Hepatocyte (in vitro differentiated cells): ENCODE measurements around the gene NHSL2. TPM values are rescaled to one million over a fixed set of nuclear protein-coding genes. Genes with fewer than 3 reads are reported as not detected.
"Not testable (repeated sequence)": the region's sequence is repeated elsewhere in the genome, so short reads cannot be mapped to it uniquely, and the experiment has no call there.

Source experiments
- DNase-seq: peaks from one replicate; pipeline ENCODE4 v3.0.0-alpha.2; 2016; ENCODE audit warnings: low spot score
- H2AFZ ChIP-seq: fragments of 200-600 bp; sonication (generic); 2 replicates; pipeline ENCODE4 v1.6.0; 2016; ENCODE audit warnings: antibody characterized with exemption, mild to moderate bottlenecking
- H3K27ac ChIP-seq: fragments of 200-600 bp; sonication (generic); 2 replicates; pipeline ENCODE4 v1.5.1; 2016; ENCODE audit warnings: mild to moderate bottlenecking
- H3K27me3 ChIP-seq: fragments of 200-600 bp; sonication (generic); 2 replicates; pipeline ENCODE4 v1.6.1; 2016
- H3K36me3 ChIP-seq: fragments of 200-600 bp; sonication (generic); replicated peaks from 2 replicates; pipeline ENCODE4 v1.5.1; 2016; ENCODE audit warnings: low read depth; ENCODE audit not compliant: insufficient read depth
- H3K4me1 ChIP-seq: fragments of 200-600 bp; sonication (generic); 2 replicates; pipeline ENCODE4 v1.5.1; 2016; ENCODE audit warnings: mild to moderate bottlenecking, moderate library complexity; ENCODE audit not compliant: insufficient read depth
- H3K4me2 ChIP-seq: fragments of 200-600 bp; sonication (generic); 2 replicates; pipeline ENCODE4 v1.6.0; 2016
- H3K4me3 ChIP-seq: fragments of 200-600 bp; sonication (generic); 2 replicates; pipeline ENCODE4 v1.5.1; 2016; ENCODE audit warnings: mild to moderate bottlenecking
- H3K79me2 ChIP-seq: fragments of 200-600 bp; sonication (generic); 2 replicates; pipeline ENCODE4 v1.6.0; 2017; ENCODE audit warnings: mild to moderate bottlenecking
- H3K9me2 ChIP-seq: fragments of 200-600 bp; sonication (generic); replicated peaks from 2 replicates; pipeline ENCODE4 v1.6.0; 2017; ENCODE audit warnings: mild to moderate bottlenecking; ENCODE audit not compliant: insufficient read depth
- H3K9me3 ChIP-seq: fragments of 200-600 bp; sonication (generic); 2 replicates; pipeline ENCODE4 v1.5.1; 2016; ENCODE audit warnings: low read depth, mild to moderate bottlenecking
- H4K20me1 ChIP-seq: fragments of 200-600 bp; sonication (generic); 2 replicates; pipeline ENCODE4 v1.6.0; 2016; ENCODE audit warnings: mild to moderate bottlenecking; ENCODE audit not compliant: insufficient read depth, poor library complexity, severe bottlenecking
- EZH2 ChIP-seq: fragments of 200-600 bp; sonication (generic); IDR thresholded peaks from 2 replicates; pipeline ENCODE4 v1.6.1; 2016; ENCODE audit warnings: antibody characterized with exemption, mild to moderate bottlenecking, borderline replicate concordance
- EZH2phosphoT487 ChIP-seq: fragments of 200-600 bp; sonication (generic); IDR thresholded peaks from one replicate; pipeline ENCODE4 v1.6.1; 2018; ENCODE audit warnings: antibody characterized with exemption, mild to moderate bottlenecking, low read depth, moderate library complexity; ENCODE audit not compliant: unreplicated experiment, severe bottlenecking
- WGBS: methylation state at CpG from one replicate; pipeline ENCODE4 v1.1.6; 2016; ENCODE audit warnings: low lambda C conversion rate; ENCODE audit errors: missing lambda C conversion rate; 5-methylcytosine and 5-hydroxymethylcytosine counted together
- polyA plus RNA-seq: library from polyadenylated mRNA; unstranded; fragments of >200 nt; fragmentation: Nextera tagmentation; extraction: Ambion mirVana; gene quantifications from 2 replicates; pipeline ENCODE4 v1.2.1, GENCODE V29; 2016
- total RNA-seq: library from RNA; depleted of rRNA; stranded (reverse); fragments of >200 nt; gene quantifications from 2 replicates; pipeline ENCODE4 v1.2.3, GENCODE V29; 2014
- TF ChIP-seq, protein P1 (sequence below): fragments of 200-600 bp; sonication (generic); IDR thresholded peaks from 2 replicates; pipeline ENCODE4 v1.5.1; 2016; ENCODE audit warnings: antibody characterized with exemption, mild to moderate bottlenecking; ENCODE audit not compliant: poor library complexity

Gene NHSL2
- total and polyA plus RNA-seq, 2 experiments from 2014 or later, result 2.3 to 3.2 TPM

DNA sequence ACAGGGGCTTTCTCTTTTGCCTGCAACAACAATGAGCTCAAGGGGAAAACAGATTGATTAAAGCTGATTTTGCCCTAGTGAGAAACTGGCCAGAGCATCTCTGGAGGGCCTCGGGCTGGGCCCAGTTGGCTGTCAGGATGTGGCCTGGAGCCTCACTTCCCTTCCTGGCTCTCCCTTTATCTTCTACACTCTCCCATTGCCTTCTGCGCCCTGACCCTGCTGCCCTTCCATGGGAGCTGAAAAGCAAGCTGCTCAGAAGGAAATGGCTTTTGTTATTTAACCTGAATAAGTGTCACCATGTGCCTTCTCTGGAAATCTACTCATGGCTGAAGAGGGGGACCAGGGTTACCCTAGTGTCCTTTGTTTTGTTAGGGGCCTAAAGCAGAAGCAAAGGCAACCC is 43.8 kb downstream of the NHSL2 start:
- 68% methylated on average over 2 of the region's 2 CpGs for WGBS
- H3K4me1 ChIP-seq, result no peaks in the 10 kb centered on the region
- H3K4me2 ChIP-seq, result no peak overlapping the region
- H3K27me3 ChIP-seq, result no peaks in the 10 kb centered on the region
- DNase-seq, result no peak
- H3K79me2 ChIP-seq, result no peaks in the 10 kb centered on the region
- H3K4me3 ChIP-seq, result no peak overlapping the region
- H3K27ac ChIP-seq, result no peak overlapping the region
- no peaks in the 10 kb centered on the region for H3K9me3 ChIP-seq
- no peaks in the 10 kb centered on the region for H3K9me2 ChIP-seq
- H2AFZ ChIP-seq, result no peak overlapping the region
- H3K36me3 ChIP-seq, result no peaks in the 10 kb centered on the region
- no peak for TF ChIP-seq EZH2phosphoT487
- TF ChIP-seq, protein P1, sequence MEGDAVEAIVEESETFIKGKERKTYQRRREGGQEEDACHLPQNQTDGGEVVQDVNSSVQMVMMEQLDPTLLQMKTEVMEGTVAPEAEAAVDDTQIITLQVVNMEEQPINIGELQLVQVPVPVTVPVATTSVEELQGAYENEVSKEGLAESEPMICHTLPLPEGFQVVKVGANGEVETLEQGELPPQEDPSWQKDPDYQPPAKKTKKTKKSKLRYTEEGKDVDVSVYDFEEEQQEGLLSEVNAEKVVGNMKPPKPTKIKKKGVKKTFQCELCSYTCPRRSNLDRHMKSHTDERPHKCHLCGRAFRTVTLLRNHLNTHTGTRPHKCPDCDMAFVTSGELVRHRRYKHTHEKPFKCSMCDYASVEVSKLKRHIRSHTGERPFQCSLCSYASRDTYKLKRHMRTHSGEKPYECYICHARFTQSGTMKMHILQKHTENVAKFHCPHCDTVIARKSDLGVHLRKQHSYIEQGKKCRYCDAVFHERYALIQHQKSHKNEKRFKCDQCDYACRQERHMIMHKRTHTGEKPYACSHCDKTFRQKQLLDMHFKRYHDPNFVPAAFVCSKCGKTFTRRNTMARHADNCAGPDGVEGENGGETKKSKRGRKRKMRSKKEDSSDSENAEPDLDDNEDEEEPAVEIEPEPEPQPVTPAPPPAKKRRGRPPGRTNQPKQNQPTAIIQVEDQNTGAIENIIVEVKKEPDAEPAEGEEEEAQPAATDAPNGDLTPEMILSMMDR, result no peak
- no peak for TF ChIP-seq EZH2
- no peaks in the 10 kb centered on the region for H4K20me1 ChIP-seq

DNA sequence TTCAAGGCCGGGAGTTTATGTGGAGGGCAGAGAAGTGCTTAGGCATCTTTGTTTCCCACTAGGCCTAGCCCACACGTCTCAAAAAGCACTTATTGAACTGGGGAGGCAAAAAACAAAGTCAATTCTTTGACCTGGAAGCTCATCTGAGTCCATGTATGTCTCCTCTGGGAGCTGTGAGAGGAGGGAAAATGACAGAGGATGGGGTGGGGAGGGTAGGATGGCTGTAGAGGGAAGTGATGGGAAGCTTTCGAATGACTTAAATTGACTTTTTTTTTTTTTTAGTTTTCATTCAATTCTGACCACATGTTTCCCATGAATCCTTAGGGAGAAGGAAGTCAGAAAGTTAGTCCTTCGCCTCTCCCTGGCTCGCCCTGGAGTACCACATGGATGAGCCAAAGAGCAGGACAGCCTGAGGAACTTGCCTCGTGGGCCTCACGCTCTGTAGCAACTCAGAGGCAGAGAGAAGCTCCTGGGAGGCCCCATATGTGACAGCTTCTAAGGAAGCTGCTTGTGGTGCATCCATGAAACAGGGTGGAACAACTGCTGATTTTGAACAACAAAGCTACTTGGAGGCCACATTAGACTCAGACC is 45.0 kb downstream of the NHSL2 start:
- H2AFZ ChIP-seq, result no peak overlapping the region
- H3K79me2 ChIP-seq, result no peaks in the 10 kb centered on the region
- no peaks in the 10 kb centered on the region for H3K9me3 ChIP-seq
- H3K9me2 ChIP-seq, result no peaks in the 10 kb centered on the region
- DNase-seq, result no peak
- no peaks in the 10 kb centered on the region for H4K20me1 ChIP-seq
- 70% methylated on average over 7 of the region's 7 CpGs for WGBS
- H3K27ac ChIP-seq, result no peak overlapping the region
- no peaks in the 10 kb centered on the region for H3K27me3 ChIP-seq
- no peak overlapping the region for H3K4me3 ChIP-seq
- no peaks in the 10 kb centered on the region for H3K4me1 ChIP-seq
- H3K4me2 ChIP-seq, result no peak overlapping the region
- TF ChIP-seq EZH2, result no peak
- TF ChIP-seq, protein P1, result no peak
- TF ChIP-seq EZH2phosphoT487, result no peak
- no peaks in the 10 kb centered on the region for H3K36me3 ChIP-seq

DNA sequence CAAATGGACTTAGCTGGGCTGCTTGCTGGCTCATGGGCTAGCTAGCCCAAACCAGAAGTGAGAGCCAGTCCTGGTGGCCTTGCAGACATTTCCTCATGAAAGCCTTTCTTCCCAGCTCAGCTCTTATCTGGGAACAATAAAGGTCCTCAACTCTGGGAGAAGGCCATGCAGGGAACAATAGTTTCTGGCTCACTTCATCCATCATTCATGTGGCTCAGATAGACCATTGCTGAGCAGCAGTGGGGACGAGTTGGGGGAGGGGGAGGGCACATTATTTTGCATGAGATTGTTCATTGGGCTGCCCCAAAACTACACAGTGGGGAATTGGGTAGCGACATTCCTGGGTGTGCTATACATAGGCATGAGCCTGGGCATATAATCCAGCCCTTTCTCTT is 47.6 kb downstream of the NHSL2 start:
- no peaks in the 10 kb centered on the region for H3K9me2 ChIP-seq
- H3K27me3 ChIP-seq, result no peaks in the 10 kb centered on the region
- no peaks in the 10 kb centered on the region for H3K36me3 ChIP-seq
- no peaks in the 10 kb centered on the region for H3K9me3 ChIP-seq
- 67% methylated on average over 2 of the region's 2 CpGs for WGBS
- no peak overlapping the region for H2AFZ ChIP-seq
- H3K27ac ChIP-seq, result peak overlapping the region; percentile 48
- no peak overlapping the region for H3K4me3 ChIP-seq
- no peaks in the 10 kb centered on the region for H3K79me2 ChIP-seq
- no peaks in the 10 kb centered on the region for H4K20me1 ChIP-seq
- TF ChIP-seq EZH2 (no peak), EZH2phosphoT487 (no peak)
- TF ChIP-seq, protein P1, result no peak
- no peaks in the 10 kb centered on the region for H3K4me1 ChIP-seq
- no peak for DNase-seq
- peak overlapping the region; percentile 11 for H3K4me2 ChIP-seq

DNA sequence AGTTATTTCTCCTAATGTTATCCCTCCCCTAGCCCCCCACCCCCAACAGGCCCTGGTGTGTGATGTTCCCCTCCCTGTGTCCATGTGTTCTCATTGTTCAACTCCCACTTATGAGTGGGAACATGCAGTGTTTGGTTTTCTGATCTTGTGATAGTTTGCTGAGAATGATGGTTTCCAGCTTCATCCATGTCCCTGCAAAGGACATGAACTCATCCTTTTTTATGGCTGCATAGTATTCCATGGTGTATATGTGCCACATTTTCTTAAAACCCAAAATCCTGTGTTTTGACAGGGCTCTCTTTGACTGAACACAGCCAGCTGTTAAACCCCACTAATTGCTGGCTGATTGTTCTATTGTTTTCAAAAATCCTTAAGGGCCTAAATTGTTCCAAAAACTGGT is 53.5 kb downstream of the NHSL2 start:
- not testable (repeated sequence) for H4K20me1 ChIP-seq, H3K79me2 ChIP-seq, H3K27ac ChIP-seq, H3K9me2 ChIP-seq, H2AFZ ChIP-seq, H3K27me3 ChIP-seq, H3K9me3 ChIP-seq, H3K36me3 ChIP-seq, H3K4me1 ChIP-seq, H3K4me3 ChIP-seq, H3K4me2 ChIP-seq, DNase-seq
